BLaER1 treated with 17β-estradiol and CSF1 and Interleukin-3, amounts not matched to agents 10 nM and 100 nM (cell line): ENCODE measurements around the gene ROPN1L.
A peak's percentile ranks its signal among the peaks of the same experiment; 100 is the strongest.

Experiments used
- H3K27ac ChIP-seq, 11 experiments: shearing (Covaris generic); formaldehyde crosslinking; 2 replicates each; pipeline ENCODE4 v1.8.1; 2022
- H3K27me3 ChIP-seq, 11 experiments: shearing (Covaris generic); formaldehyde crosslinking; 2 replicates each; pipeline ENCODE4 v1.8.1; 2022
- H3K36me3 ChIP-seq, 11 experiments: shearing (Covaris generic); formaldehyde crosslinking; 2 replicates each; pipeline ENCODE4 v1.8.1; 2022
- H3K4me1 ChIP-seq, 10 experiments: shearing (Covaris generic); formaldehyde crosslinking; 2 replicates each; pipeline ENCODE4 v1.8.1; 2022
- H3K4me2 ChIP-seq, 11 experiments: shearing (Covaris generic); formaldehyde crosslinking; 2 replicates each; pipeline ENCODE4 v1.8.1; 2022
- H3K4me3 ChIP-seq, 10 experiments: shearing (Covaris generic); formaldehyde crosslinking; 2 replicates each; pipeline ENCODE4 v1.8.1; 2022
- H3K9ac ChIP-seq, 11 experiments: shearing (Covaris generic); formaldehyde crosslinking; 2 replicates each; pipeline ENCODE4 v1.8.1; 2022
- H3K9me3 ChIP-seq, 11 experiments: shearing (Covaris generic); formaldehyde crosslinking; replicated peaks in 1 of 11; 2 replicates each; pipeline ENCODE4 v1.8.1; 2022
- H4K20me1 ChIP-seq, 11 experiments: shearing (Covaris generic); formaldehyde crosslinking; 2 replicates each; pipeline ENCODE4 v1.8.1; 2022
- Cebpa-rat ChIP-seq, 11 experiments: shearing (Covaris generic); IDR thresholded peaks; 2 replicates each; pipeline ENCODE4 v1.8.1; 2022

Gene ROPN1L

DNA sequence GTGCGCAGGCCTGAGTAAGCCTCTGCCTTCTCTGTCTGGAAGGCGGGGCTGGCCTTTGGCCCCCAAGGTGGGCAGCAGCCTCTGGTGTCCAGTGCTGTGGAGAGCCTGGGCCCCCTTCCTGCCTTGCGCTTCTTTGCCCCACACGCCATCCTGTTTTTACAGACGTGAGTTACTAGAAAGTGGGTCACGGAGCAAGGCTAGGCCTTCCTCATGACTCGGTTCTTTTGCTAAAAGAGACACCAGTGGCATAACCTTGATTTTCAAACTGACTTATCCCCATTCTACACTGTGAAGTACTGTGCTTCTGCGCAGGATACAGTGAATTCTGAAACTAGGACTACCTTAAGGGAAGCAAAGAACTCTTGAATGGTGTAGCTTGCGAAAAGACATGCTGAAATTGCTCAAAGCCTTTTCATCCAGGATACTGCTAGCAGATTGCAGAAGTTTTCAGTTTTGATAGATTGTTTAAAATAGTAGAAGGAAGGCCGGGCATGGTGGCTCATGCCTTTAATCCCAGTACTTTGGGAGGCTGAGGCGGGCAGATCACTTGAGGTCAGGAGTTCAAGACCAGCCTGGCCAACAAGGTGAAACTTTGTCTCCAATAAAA is 7.2 kb downstream of the ROPN1L start:
- Histone ChIP-seq H3K27me3 (peaks cover 0 to under 1% (median 0%) of the 10 kb centered on the region in 11 experiments; a peak in 1 of 22 replicates), H3K36me3 (no peaks in the 10 kb centered on the region), H4K20me1 (no peaks in the 10 kb centered on the region), H3K4me1 (peaks cover 46 to 99% (median 88%) of the 10 kb centered on the region in 10 experiments), H3K4me2 (peak overlapping the region in 10 of 11 experiments; percentile 6 to 100 (median 34); a peak in 16 of 22 replicates), H3K9ac (peak overlapping the region in 2 of 11 experiments; percentile 17 to 18; a peak in 3 of 22 replicates), H3K27ac (peak overlapping the region in 8 of 11 experiments; percentile 1 to 92 (median 58); a peak in 10 of 22 replicates), H3K4me3 (no peak overlapping the region), H3K9me3 (no peaks in the 10 kb centered on the region)
- no peak for TF ChIP-seq Cebpa-rat (IDR thresholded peaks at IDR 0.05)

DNA sequence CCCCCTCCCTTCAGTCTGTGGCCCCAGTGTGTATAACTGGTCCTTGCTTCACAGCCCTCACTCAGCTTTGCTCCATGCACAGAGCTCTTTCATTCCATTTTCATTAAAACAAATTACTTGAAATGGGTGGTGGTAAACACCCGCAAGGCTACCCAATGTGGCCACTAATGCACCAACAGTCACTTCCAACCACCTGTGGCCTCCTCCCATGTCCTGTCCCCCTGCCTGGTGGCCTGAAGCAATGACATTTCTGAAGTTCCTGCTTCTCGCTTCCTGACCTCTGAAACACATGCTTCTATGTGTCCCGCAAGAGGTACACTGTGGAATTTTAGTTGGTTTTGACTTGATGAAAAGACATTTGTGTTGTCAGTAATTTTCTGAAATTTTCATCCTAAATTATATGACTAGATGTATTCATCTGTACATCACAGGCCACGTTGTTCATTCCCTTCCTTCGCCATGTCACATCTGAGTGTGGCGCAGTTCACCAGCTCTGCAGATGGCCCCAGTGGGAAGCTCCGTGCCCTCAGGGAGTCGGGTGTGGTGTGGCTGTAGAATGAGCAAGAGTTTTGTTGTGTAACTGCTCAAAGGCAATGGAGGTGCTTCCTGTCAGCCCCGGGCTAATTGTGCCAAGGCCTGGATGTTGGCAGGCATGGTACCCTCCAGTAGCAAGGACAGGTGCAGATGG is 9.6 kb downstream of the ROPN1L start:
- Histone ChIP-seq H3K9ac (peak overlapping the region in 8 of 11 experiments; percentile 25 to 77 (median 66); a peak in 14 of 22 replicates), H3K27me3 (peaks cover 0 to 16% (median 0%) of the 10 kb centered on the region in 11 experiments; a peak in 5 of 22 replicates), H3K4me2 (peak overlapping the region; percentile 55 to 86 (median 76)), H4K20me1 (no peaks in the 10 kb centered on the region; a peak in 1 of 22 replicates), H3K9me3 (no peaks in the 10 kb centered on the region), H3K36me3 (no peaks in the 10 kb centered on the region), H3K4me1 (peaks cover 46 to 99% (median 88%) of the 10 kb centered on the region in 10 experiments), H3K27ac (peak overlapping the region in 8 of 11 experiments; percentile 68 to 92 (median 82); a peak in 16 of 22 replicates), H3K4me3 (peak overlapping the region in 1 of 10 experiments; percentile 5; a peak in 1 of 20 replicates)
- TF ChIP-seq Cebpa-rat (IDR thresholded peaks at IDR 0.05) = peak in 5 of 11 experiments; percentile 40 to 90 (median 79); a peak in 6 of 22 replicates

DNA sequence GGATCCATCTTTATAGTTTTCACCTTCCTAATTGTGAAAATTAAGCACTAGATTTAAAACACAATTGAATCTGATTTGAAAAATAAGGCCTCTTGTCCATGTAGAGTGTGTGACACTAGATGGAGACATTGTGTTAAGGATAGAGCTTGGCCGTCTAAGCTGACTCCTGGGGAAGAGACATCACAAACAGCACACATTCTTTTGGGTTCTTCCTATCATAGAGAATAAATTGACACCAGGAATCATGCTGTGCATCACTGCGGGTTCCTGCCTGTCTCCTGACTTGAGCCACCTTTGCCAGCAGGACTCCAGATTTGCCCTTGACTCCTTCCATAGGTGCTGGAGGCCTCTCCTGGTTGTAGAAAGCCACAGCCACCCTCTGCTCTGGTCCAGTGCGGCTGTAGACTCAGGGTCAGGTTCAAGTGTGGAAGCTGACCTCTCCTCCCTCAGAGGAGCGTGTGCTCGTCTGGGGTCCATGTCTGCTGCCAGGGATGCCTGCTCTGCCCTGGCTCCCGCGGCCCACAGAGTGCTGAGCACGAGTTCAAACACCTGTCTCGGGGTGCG is 11.2 kb downstream of the ROPN1L start:
- Histone ChIP-seq H3K27ac (peak overlapping the region in 7 of 11 experiments; percentile 68 to 92 (median 87); a peak in 12 of 22 replicates), H4K20me1 (peaks cover 0 to 4% (median 0%) of the 10 kb centered on the region in 11 experiments; a peak in 1 of 22 replicates), H3K4me2 (peak overlapping the region in 7 of 11 experiments; percentile 6 to 76 (median 21); a peak in 10 of 22 replicates), H3K4me1 (peaks cover 56 to 100% (median 89%) of the 10 kb centered on the region in 10 experiments), H3K4me3 (no peak overlapping the region), H3K27me3 (peaks cover 0 to 16% (median 0%) of the 10 kb centered on the region in 11 experiments; a peak in 5 of 22 replicates), H3K9ac (peak overlapping the region in 3 of 11 experiments; percentile 33 to 72 (median 37); a peak in 5 of 22 replicates), H3K9me3 (no peaks in the 10 kb centered on the region), H3K36me3 (no peaks in the 10 kb centered on the region)
- TF ChIP-seq Cebpa-rat (IDR thresholded peaks at IDR 0.05) = no peak

DNA sequence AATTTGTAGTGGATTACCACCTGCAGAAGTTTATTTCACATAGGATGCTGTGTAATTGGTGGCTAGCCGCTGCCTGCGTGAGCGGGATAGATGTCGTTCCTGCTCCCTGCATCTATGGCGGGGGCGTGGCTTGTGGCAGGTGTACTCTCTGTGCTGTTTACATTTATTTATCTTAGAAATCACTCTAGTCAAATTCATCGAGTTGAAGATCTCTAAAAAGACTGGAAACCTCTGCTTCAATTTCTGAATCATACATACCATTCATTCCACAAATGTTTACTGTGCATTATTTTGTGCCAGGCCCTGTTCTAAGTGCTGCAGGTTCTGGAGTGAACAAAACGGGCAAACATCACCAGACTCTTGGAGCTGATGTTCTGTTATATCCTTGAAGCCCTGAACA is 11.9 kb downstream of the ROPN1L start:
- no peak for TF ChIP-seq Cebpa-rat (IDR thresholded peaks at IDR 0.05)
- no peaks in the 10 kb centered on the region for H3K9me3 ChIP-seq
- H3K4me3 ChIP-seq = no peak overlapping the region
- peaks cover 53 to 98% (median 87%) of the 10 kb centered on the region in 10 experiments for H3K4me1 ChIP-seq
- H3K4me2 ChIP-seq = 0 out of 22 replicates have a peak overlapping the region, but pooled peaks of 3 of the 11 experiments have one; percentile 6 to 77 (median 50)
- H3K36me3 ChIP-seq = no peaks in the 10 kb centered on the region
- H3K27ac ChIP-seq = no peak overlapping the region
- H4K20me1 ChIP-seq = peaks cover 0 to 4% (median 0%) of the 10 kb centered on the region in 11 experiments; a peak in 1 of 22 replicates
- peaks cover 0 to 16% (median 0%) of the 10 kb centered on the region in 11 experiments; a peak in 5 of 22 replicates for H3K27me3 ChIP-seq
- peak overlapping the region in 1 of 11 experiments; percentile 49; a peak in 2 of 22 replicates for H3K9ac ChIP-seq

DNA sequence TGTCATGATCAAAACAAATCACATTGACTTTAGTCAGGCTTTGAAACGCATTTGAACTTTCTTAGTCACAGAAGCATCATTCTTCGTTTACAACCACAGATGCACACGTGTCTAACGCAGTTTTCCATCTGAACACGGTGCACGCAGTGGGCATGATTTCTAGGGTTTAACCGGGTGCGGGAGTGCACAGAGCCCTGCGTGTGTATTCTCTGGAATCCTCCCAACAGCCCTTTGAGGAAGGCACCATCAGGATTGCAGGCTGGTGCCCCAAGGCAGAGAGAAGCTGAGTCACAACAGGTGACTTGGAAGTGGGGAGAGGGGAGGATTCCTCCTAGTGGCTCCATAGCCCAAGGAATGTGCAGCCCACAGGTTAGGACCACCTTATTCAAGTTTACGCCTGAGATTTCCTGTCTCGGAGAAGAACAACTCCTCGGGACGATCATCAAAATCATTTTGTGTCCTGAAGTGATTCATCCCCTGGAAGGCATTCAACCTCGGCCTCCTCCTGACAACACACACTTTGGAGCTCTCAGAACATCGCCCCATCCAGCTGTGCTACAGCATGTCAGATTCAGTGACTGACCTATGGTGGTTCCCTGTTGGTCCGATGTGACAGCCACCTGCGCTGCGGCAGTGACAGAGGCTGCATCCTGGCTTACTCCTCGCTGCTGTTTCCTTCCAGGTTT is 13.1 kb downstream of the ROPN1L start:
- peak overlapping the region; percentile 66 to 96 (median 79) for H3K4me2 ChIP-seq
- peaks cover 49 to 89% (median 80%) of the 10 kb centered on the region in 10 experiments for H3K4me1 ChIP-seq
- peak overlapping the region in 6 of 11 experiments; percentile 8 to 67 (median 54); a peak in 9 of 22 replicates for H3K27ac ChIP-seq
- H3K27me3 ChIP-seq = peaks cover 0 to 16% (median 0%) of the 10 kb centered on the region in 11 experiments; a peak in 5 of 22 replicates
- peak overlapping the region in 1 of 10 experiments; percentile 18; a peak in 1 of 20 replicates for H3K4me3 ChIP-seq
- TF ChIP-seq Cebpa-rat (IDR thresholded peaks at IDR 0.05) = no peak
- no peaks in the 10 kb centered on the region for H3K36me3 ChIP-seq
- peaks cover 0 to 4% (median 0%) of the 10 kb centered on the region in 11 experiments; a peak in 1 of 22 replicates for H4K20me1 ChIP-seq
- H3K9ac ChIP-seq = peak overlapping the region in 7 of 11 experiments; percentile 1 to 65 (median 54); a peak in 11 of 22 replicates
- no peaks in the 10 kb centered on the region for H3K9me3 ChIP-seq

DNA sequence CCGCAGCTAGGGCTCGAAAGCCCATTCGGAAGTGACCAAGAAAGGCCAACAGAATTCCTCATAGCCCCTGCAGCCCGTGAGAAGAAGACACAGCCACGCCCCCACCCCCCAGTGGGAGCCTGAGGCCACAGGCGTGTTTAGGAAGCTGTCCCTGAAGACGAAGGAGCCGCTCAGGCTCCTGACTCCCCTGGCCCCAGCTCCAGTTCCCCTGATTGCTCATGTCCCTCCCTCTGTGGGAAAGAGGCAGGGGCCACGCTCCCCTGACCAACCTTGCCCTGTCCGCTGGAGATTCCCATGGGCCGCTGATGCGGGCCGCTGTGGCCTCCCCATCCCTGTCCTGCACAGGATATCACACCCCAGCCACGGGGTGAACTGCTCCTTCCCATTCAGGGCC is 13.6 kb downstream of the ROPN1L start:
- no peaks in the 10 kb centered on the region for H3K36me3 ChIP-seq
- peak overlapping the region; percentile 66 to 96 (median 79) for H3K4me2 ChIP-seq
- peaks cover 49 to 89% (median 80%) of the 10 kb centered on the region in 10 experiments for H3K4me1 ChIP-seq
- H3K27me3 ChIP-seq = peaks cover 0 to 16% (median 0%) of the 10 kb centered on the region in 11 experiments; a peak in 5 of 22 replicates
- no peak for TF ChIP-seq Cebpa-rat (IDR thresholded peaks at IDR 0.05)
- peak overlapping the region in 1 of 10 experiments; percentile 18; a peak in 1 of 20 replicates for H3K4me3 ChIP-seq
- H4K20me1 ChIP-seq = peaks cover 0 to 4% (median 0%) of the 10 kb centered on the region in 11 experiments; a peak in 1 of 22 replicates
- H3K9ac ChIP-seq = peak overlapping the region in 8 of 11 experiments; percentile 1 to 65 (median 42); a peak in 11 of 22 replicates
- H3K27ac ChIP-seq = peak overlapping the region in 8 of 11 experiments; percentile 8 to 67 (median 44); a peak in 13 of 22 replicates
- H3K9me3 ChIP-seq = no peaks in the 10 kb centered on the region

DNA sequence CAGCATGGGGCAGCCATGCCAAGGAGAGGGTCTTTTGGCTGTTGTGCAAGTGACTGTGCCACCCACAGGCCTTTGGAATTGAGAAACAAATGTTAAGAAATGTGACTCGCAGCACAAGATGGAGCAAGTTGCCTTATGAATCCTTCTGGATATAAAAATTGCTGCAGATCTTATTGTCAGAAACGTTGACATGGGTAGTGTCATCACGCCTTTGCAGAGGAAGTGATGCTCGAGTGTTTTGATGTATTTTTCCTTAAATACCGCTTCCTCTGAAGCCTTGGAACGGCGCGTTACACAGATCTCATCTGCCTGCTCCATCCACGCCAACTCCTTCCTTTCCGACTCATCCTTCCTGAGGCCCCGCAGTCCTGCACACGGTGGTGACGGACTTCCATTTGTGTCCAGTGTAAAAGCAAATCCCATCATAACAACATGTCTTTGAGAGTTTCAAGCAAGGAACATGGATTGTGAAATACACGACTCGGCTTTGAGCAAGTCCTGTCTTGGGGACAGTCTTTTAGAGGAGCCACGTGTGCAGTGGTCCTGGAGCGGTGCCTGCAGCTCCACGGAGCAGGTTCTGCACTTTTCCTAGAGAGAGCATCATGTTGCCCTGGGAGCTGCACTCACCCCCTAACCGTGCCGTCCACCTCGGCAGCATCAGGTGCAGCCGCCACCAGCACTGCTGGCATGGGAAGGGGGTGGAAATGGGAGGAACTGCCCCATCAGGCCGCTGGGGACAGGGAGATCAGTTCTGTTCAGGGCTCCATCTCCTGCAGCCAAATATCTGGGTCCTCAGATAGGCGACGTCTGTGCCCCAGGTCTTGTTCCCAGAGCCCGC is 15.1 kb downstream of the ROPN1L start:
- peak in 5 of 11 experiments; percentile 12 to 56 (median 29); a peak in 5 of 22 replicates for TF ChIP-seq Cebpa-rat (IDR thresholded peaks at IDR 0.05)
- H3K4me1 ChIP-seq = peaks cover 37 to 89% (median 80%) of the 10 kb centered on the region in 10 experiments
- H3K36me3 ChIP-seq = no peaks in the 10 kb centered on the region
- peak overlapping the region; percentile 56 to 96 (median 79) for H3K4me2 ChIP-seq
- H3K9ac ChIP-seq = peak overlapping the region in 7 of 11 experiments; percentile 6 to 54 (median 28); a peak in 8 of 22 replicates
- peaks cover 0 to 4% (median 0%) of the 10 kb centered on the region in 11 experiments; a peak in 1 of 22 replicates for H4K20me1 ChIP-seq
- H3K9me3 ChIP-seq = no peaks in the 10 kb centered on the region
- H3K27ac ChIP-seq = peak overlapping the region in 9 of 11 experiments; percentile 27 to 60 (median 39); a peak in 17 of 22 replicates
- H3K4me3 ChIP-seq = no peak overlapping the region
- H3K27me3 ChIP-seq = peaks cover 0 to 16% (median 0%) of the 10 kb centered on the region in 11 experiments; a peak in 5 of 22 replicates
